HG03039 (cell line): ENCODE data around the gene ATP9A.
"Not testable (repeated sequence)": the region's sequence is repeated elsewhere in the genome, so short reads cannot be mapped to it uniquely, and the experiment has no call there.

Experiments used
- ATAC-seq: cut with Tn5 transposase; IDR thresholded peaks from one replicate; pipeline ENCODE4 v1.9.1; 2021; ENCODE audit warnings: mild to moderate bottlenecking, moderate library complexity; ENCODE audit not compliant: unreplicated experiment

ATP9A gene

DNA sequence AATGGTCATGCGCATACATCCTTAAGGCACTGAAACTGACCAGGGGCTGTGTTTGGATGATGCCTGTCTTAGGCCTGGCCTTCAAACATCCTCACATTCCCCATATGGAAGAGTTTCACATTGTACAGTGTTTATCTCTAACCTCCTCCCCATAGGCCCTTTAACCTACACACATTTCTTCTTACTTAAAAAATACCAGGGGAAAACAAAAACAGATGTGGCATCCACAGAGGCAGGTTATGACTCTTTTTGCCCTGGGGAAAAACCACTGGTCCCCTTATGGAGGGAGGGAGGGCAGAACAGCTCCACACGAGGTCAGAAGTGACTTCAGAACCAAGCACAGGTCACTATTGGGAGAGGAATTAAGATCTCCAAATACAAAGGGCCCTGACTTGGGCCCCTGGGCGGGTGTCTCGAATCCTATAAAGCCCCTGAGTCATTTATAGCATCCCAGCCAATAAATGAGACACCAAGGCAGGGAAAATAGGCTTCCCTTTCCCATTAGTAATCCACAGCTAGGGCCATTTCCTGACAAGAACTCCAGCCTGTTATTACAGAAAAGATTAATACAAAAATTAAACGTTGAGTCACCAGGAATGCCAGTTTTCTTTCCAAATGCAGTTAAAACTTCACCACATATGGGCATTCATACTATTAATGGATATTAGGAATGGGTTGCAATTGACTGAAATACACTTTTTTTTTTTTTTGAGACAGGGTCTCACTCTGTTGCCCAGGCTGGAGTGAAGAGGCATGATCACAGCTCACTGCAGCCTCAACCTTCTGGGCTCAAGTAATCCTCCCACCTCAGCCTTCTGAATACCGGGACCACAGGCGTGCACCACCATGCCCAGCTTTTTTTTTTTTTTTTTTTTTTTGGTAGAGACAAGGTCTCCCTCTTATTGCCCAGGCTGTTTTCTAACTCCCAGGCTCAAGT is 107.2 kb downstream of the ATP9A start:
- ATAC-seq = no peak

DNA sequence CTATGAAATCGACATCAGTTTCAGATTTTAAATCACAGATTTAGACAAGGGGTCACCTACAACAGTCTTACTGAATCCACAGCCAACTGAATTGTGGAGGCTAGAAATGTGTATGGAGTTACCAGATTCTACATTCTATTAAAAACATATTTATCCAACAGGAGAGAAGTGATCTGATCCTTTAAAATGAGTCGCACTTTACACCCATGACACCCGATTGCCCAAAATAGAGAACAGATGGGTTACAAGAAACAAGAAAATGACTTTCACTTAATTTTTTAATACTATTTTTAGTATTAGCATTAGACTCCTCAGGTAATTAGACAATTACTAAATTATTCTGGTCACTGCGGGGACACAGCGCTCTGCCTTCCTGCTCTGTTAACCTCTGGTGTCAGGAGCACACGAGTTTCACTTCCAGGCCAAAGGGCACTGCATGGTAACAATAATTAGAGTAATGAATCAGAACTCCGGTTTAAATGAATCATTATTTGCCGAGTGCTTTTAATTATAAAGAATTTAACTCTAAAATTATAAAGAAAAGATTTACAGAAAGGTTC is 108.6 kb downstream of the ATP9A start:
- no peak for ATAC-seq

DNA sequence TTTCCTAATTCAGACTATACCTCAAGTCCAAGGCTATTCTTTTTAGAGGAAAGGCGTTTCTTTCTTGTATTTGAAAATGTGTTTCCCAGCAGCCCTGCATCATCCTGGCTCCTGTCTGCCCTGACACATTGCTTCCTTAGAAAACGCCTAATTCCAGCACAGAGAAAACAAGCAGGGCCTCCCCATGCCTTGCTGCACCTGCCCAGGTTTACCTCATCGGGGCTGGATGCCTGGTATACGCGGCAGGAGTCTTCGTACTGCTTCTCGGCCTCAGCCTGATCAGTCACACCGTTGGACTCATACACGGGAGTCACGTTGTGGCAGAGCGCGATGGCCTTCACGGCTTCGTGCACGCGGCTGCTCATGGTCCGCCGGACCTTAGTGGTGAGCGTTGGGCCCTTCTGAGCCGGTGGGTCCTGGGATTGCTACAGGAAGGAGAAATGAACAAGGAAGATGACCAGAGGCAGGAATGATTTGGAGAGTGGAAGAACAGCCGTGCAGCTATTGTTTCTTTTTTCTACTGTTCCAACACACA is 111.4 kb downstream of the ATP9A start:
- no peak for ATAC-seq

DNA sequence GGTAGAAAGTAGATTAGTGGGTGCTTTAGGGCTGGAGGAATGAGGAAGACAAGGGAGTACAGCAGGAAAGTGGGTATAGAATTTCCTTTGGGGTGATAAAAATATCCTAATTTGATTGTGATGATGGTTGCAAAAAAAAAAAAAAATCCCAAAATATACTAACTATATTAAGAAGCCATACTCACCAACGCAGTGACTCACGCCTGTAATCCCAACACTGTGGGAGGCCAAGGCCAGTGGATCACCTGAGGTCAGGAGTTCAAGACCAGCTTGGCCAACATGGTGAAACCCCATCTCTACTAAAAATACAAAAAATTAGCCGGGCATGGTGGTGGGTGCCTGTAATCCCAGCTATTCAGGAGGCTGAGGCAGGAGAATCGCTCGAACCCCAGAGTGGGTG is 112.1 kb downstream of the ATP9A start:
- ATAC-seq = not testable (repeated sequence)

DNA sequence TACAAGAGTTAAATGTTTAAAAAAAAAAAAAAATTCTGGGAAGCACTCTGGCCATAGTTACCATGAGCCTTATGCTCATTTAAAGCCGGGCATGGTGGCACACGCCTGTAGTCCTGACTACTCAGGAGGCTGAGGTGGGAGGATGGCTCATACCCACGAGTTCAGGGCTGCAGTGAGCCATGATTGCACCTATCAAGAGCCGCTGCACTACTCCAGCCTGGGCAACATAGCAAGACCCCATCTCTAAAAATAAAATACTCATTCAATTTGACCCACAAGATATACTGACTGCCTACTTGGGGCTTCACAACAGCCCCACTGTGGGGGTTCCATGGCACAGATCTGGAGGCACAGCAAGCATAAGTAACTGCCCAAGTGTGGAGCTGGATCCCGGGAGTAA is 113.7 kb downstream of the ATP9A start:
- ATAC-seq = no peak

DNA sequence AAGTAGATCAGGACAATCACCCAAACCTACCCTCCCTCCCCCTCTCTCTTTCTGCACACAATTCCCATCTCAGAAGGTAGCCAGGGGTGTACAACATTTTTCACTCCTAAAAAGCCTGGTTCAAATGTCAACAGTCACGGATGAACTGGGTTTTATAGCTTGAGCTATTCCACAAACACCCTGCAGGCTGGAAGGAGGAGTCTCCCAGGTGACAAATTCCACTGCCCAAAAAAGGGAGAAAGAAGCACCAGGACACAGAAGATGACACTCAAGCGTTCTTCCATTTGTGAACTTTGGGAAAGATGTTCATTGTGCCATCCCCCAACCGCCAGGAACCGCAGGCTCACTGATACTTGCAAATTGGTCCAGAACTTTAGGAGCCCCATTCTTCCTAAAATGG is 114.1 kb downstream of the ATP9A start:
- ATAC-seq = no peak

DNA sequence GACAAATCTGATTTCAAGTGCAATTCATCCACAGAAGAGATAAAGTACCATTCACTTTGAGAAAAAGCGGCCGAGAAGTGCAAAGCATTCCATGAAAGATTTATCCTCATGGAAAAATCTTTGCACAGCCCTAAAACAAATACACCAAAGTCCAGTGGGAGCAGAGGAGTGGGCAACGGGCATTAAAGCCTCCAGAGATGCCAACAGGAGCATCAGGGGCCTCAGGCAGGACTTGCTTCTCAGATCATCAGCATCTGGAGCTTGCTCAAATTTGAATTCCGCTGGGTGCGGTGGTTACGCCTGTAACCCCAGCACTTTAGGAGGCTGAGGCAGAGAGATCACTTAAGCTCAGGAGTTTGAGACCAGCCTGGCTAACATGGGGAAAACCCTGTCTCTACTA is 115.0 kb downstream of the ATP9A start:
- no peak for ATAC-seq

DNA sequence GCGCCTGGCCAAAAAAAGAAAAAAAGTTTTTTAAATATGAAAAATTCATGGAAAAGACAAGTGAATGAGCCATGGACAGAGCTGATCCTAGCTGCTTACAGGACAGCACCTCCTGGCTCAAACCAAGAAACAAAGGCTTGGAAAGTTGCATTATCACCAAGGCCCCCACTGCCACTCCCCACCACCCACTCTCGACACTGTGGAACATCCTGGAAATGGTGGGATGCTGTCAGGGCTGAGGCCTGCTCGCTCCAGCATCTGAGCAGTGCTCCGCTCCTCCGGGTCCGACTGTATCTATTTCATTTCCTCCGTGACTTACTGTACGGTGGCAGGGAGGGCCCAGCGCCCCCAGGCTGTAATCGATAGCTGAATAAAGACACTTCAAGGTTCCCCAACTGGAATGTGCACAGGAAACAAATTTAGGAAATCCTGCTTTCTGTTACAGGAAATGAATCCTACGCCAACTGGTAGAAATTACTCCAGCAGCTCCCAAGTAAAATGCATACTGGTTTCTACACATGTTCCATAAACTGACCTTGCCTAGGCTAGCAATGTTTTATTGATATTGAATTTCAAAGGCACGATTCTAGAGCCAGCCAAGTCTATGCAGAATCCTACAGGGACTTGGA is 116.2 kb downstream of the ATP9A start:
- no peak for ATAC-seq

DNA sequence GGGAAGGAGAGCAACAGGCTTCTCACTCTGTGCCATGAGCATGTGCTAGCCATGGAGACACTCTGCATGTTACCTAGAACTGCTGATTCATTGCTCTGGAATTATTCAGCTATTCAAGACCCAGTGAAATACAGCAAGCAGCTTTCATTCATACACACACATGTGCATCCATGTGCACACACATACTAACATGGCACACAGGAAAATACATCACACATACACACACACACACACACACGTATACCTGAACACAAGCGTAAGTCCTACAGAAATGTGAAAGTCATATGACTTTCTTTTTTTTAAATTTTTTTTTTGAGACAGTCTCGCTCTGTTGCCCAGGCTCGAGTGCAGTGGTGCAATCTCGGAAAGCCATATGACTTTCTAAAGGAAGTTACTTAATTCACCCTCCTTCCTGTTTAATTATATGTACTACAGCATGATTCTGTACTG is 117.5 kb downstream of the ATP9A start:
- no peak for ATAC-seq

DNA sequence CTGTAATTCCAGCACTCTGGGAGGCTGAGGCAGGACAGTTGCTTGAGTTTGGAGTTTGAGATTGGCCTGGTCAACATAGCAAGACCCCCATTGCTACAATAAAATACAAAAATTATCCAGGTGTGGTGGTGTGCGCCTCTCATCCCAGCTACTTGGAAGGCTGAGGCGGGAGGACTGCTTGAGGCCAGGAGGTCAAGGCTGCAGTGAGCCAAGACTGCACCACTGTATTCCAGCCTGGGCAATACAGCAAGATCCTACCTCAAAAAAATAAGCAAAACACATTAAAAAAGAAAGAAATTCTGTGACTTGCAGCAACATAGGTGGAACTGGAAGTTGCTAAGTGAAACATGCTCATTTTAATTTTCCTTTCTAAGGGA is 119.6 kb downstream of the ATP9A start:
- no peak for ATAC-seq

DNA sequence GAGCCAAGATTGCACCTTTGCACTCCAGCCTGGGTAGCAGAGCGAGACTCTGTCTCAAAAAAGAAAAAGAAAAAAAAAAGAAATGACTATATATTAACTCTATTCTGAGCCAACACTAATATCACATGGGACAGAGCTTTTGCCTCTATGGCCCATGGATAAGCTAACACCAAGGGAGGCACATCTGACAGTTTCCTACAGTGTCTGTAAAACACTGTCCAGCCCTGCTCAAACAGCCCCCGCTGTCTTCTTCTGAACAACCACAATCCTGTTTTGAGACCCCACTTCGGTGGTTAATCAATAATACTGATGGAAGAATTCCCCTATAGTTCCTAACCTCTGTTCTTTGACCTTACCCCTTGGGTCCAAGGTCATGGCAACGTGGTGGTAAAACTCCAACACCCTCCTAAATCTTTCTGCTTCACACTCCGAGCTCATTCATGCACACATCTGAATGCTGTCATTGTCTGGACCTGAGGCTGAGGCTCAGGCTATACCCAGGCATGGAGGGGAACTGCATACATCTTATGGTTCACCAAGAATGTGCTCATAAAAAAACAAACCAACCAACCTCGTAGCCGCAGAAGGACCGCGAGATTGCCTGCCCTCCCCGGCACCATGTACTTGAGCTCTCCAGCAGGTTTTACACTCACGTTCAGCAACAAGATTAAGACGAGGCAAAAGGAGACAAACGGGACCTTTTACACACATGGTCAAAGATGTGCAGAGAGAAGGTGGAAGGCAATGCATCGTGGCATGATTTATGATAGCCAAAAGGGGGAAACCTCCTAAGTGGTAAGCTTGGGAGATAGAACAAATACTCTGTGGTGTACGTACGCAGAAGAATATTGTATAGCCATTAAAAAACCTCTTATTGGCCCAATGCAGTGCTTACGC is 120.3 kb downstream of the ATP9A start:
- ATAC-seq = no peak

DNA sequence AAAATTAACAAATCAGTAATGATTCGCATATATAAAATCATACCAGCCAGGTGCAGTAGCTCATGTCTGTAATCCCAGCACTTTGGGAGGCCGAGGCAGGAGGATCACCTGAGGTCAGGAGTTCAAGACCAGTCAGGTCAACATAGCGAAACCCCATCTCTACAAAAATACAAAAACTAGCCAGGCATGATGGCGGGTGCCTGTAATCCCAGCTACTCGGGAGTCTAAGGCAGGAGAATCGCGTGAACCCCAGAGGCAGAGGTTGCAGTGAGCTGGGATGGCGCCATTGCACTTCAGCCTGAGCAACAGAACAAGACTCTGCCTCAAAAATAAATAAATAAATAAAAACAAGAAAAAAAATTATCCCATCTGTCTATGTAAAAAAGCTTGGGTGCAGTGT is 124.4 kb downstream of the ATP9A start:
- ATAC-seq = not testable (repeated sequence)

DNA sequence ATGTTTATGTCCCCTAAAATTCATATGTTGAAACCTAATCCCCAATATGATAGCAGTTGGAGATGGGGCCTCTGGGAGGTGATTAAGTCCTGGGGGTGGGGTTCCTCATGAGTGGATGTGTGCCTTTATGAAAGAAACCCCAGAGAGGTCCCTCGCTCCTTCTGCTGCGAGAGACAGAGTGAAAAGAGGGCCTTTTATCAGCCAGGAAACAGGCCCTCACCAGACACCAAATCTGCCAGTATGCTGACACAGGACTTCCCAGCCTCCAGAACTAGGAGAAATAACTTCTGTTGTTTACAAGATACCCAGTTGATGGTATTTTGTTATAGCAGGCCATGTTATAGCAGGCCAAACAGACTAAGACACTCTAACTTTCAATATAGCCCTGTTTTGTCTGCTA is 124.8 kb downstream of the ATP9A start:
- ATAC-seq = no peak

DNA sequence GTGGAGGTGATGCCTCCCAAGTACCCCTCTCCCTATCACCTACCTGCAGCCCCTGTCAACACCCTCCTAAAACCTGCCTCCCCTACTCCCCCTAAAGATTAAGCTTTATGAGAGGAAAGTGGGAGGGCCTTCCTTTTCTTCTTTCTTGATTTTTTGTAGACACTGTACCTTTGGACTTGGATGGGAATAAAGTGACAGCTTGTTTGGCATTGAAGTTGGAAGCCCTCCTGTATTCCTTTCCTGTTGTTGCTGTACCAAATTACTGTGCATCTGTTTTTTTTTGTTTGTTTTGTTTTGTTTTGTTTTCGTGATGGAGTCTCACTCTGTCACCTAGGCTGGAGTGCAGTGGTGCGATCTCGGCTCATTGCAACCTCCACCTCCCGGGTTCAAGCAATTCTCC is 126.3 kb downstream of the ATP9A start:
- no peak for ATAC-seq

DNA sequence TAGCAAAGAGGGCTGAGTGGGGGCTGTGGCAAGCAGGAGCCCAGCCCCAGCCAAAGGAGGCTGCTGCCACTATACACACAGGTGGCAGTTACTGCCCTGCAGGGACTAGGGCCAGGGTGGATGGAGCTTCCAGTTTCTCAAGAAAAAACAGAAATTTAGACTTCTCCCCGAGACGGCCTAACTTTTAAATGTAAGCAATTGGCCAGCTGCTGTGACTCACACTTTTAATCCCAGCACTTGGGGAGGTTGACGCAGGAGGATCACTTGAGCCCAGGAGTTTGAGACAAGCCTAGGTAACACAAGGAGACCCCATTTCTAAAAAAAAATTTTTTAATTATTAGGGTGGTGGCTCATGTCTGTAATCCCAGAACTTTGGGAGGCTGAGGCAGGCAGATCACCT is 127.4 kb downstream of the ATP9A start:
- no peak for ATAC-seq

DNA sequence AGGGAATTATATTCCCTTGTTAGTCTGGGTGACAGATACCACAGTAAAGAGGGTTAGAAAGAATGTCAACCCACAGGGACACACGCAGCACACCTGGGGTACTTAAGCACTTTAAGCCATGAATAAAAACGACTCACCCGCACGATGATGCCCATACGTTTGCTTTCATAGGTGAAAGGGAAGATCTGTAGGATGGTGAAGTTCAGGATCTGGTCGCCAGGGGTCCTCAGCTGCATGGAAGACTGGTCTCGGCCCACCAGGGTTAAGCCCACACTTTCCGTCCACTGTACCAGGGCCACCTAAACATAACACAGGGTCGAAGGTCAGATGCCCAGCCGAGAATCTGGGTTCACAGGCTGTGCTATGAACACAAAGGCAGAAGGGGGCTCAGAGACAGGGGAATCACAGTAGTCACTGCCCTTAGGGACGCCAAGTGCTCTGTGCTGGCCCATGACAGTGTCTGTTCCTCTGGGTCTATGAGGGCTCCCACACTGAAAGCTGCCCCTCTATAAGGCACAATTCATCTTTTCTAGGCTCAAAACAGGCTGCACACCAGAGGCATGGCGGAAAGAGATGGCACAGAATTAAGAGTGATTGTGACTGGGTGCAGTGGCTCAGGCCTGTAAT is 128.9 kb downstream of the ATP9A start:
- ATAC-seq = no peak

DNA sequence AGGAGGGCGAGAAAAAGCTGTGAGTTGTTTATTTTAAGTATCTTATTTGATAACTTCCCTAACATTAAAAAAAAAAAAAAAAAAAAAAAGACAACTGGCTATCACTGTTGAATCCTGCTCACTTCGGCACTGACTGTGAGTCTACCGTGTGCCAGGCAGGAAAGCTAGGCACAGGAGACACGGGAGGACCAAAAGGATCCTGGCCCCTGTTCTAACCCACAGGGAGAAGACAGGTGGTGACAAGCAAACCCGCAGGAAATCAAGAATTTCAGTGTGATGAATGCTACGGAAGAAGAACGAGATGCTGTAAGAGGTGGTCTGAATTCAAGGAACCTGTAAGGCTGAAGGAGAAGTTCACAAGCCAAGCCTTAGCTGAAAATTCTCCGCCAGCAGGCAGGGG is 130.9 kb downstream of the ATP9A start:
- ATAC-seq = no peak

DNA sequence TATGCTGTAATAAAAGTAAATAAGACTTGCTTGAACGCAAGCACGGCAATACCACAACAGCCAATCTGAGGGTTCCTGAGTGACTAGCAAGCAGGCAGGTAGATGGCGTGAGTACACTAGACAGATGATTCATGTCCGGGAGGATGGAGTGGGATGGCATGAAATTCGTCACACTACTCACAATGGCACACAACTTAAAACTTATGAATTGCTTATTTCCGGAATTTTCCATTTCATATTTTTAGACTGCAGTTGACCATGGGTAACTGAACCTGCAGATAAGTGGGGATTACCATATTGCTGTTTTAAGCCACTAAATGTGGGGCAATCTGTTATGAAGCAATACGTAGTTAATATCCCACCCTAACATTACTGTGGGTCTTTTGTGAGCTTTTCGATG is 132.1 kb downstream of the ATP9A start:
- no peak for ATAC-seq

DNA sequence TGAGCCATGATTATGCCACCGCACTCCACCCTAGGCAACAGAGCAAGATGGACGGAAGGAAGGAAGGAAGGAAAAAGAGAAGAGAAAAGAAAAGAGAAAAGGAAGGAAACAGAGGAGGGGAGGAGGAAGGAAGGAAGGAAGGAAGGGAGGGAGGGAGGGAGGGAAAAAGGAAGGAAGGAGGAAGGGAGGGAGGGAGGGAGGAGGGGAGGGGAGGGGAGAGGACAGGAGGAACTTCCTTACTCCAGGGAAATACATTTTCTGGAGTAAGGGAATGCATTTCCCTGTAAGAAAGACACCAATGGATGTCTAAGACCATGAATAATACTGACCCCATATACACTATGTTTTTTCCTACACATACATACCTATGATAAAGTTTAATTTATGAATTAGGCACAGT is 132.5 kb downstream of the ATP9A start:
- no peak for ATAC-seq

DNA sequence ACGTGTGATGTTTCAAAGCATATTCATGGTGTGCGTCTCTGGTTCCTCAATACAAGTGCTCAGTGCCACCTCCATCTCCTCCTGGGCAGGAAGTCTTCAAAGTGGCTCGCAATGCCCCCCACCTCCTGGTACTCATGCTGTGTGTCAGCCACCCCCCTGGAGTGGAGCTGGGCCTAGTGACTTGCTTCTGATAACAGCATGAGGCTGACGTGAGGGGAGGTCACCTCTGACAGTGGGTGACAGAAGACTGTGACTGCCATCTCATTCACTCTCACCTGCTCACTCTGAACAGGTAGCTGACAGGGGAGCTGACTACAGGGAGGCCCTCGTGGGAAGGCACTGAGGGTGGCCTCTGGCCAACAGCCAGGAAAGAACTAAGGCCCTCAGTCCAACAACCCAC is 133.3 kb downstream of the ATP9A start:
- no peak for ATAC-seq
